IMR-90 (cell line): ENCODE measurements around the gene RPL35.
A peak's percentile ranks its signal among the peaks of the same experiment; 100 is the strongest.

Source experiments
- BHLHE40 ChIP-seq: fragments of 150-350 bp; IDR thresholded peaks from 2 replicates; pipeline ENCODE4 v1.6.1; 2016; ENCODE audit warnings: mild to moderate bottlenecking, low read depth, low read length
- CEBPB ChIP-seq: IDR thresholded peaks from 2 replicates; pipeline ENCODE4 v1.6.1; 2012; ENCODE audit warnings: low read depth, low read length, improper control_type of control experiment
- CTCF ChIP-seq: conservative IDR thresholded peaks from 2 replicates; pipeline ENCODE4 v1.5.1; 2012; ENCODE audit warnings: mild to moderate bottlenecking, low read depth, low read length, improper control_type of control experiment
- FOS ChIP-seq: fragments of 150-350 bp; IDR thresholded peaks from 2 replicates; pipeline ENCODE4 v1.6.1; 2016; ENCODE audit warnings: low read depth, low read length
- MAFK ChIP-seq: IDR thresholded peaks from 2 replicates; pipeline ENCODE4 v1.6.1; 2012; ENCODE audit warnings: low read depth, low read length, improper control_type of control experiment
- MAZ ChIP-seq: IDR thresholded peaks from 2 replicates; pipeline ENCODE4 v1.6.1; 2012; ENCODE audit warnings: low read depth, mild to moderate bottlenecking, low read length, improper control_type of control experiment, moderate library complexity, borderline replicate concordance
- MXI1 ChIP-seq: IDR thresholded peaks from 2 replicates; pipeline ENCODE4 v1.6.1; 2012; ENCODE audit warnings: low read depth, mild to moderate bottlenecking, low read length, moderate library complexity, borderline replicate concordance
- NFE2L2 ChIP-seq: fragments of 150-350 bp; IDR thresholded peaks from 2 replicates; pipeline ENCODE4 v1.6.1; 2016; ENCODE audit warnings: low read depth, mild to moderate bottlenecking, low read length
- POLR2A ChIP-seq: IDR thresholded peaks from 2 replicates; pipeline ENCODE4 v1.6.1; 2012; ENCODE audit warnings: mild to moderate bottlenecking, low read depth, low read length
- RAD21 ChIP-seq: IDR thresholded peaks from 2 replicates; pipeline ENCODE4 v1.6.1; 2012; ENCODE audit warnings: low read length, improper control_type of control experiment
- RCOR1 ChIP-seq: IDR thresholded peaks from 2 replicates; pipeline ENCODE4 v1.6.1; 2012; ENCODE audit warnings: mild to moderate bottlenecking, low read length, improper control_type of control experiment; ENCODE audit not compliant: insufficient replicate concordance
- RFX5 ChIP-seq: IDR thresholded peaks from 2 replicates; pipeline ENCODE4 v1.8.0; 2012; ENCODE audit warnings: low read depth, mild to moderate bottlenecking, low read length, moderate library complexity
- SMC3 ChIP-seq: fragments of 150-350 bp; IDR thresholded peaks from 2 replicates; pipeline ENCODE4 v1.6.1; 2016; ENCODE audit warnings: low read depth, mild to moderate bottlenecking, antibody characterized with exemption, low read length, moderate library complexity
- TF ChIP-seq, protein P1 (sequence below): fragments of 150-350 bp; IDR thresholded peaks from 2 replicates; pipeline ENCODE4 v1.6.1; 2016; ENCODE audit warnings: low read depth, mild to moderate bottlenecking, low read length, moderate library complexity, borderline replicate concordance

GRCh38 chr9:124894741-124895170 lies 33.0 kb upstream of the RPL35 start:
- TF ChIP-seq MAZ, result no peak
- TF ChIP-seq CTCF, result peak; percentile 62
- TF ChIP-seq MXI1, result no peak
- TF ChIP-seq BHLHE40, result peak; percentile 40; the same call in 1 of the 2 replicates
- peak; percentile 61 for TF ChIP-seq RAD21
- no peak for TF ChIP-seq POLR2A
- TF ChIP-seq FOS, result no peak
- no peak for TF ChIP-seq RFX5
- peak; percentile 38; the same call in 1 of the 2 replicates for TF ChIP-seq SMC3
- TF ChIP-seq, protein P1, sequence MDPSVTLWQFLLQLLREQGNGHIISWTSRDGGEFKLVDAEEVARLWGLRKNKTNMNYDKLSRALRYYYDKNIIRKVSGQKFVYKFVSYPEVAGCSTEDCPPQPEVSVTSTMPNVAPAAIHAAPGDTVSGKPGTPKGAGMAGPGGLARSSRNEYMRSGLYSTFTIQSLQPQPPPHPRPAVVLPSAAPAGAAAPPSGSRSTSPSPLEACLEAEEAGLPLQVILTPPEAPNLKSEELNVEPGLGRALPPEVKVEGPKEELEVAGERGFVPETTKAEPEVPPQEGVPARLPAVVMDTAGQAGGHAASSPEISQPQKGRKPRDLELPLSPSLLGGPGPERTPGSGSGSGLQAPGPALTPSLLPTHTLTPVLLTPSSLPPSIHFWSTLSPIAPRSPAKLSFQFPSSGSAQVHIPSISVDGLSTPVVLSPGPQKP, result no peak
- no peak for TF ChIP-seq RCOR1
- peak; percentile 20; the same call in 1 of the 2 replicates for TF ChIP-seq CEBPB
- TF ChIP-seq MAFK, result no peak
- TF ChIP-seq NFE2L2, result no peak
